ENCODE results near the gene ANKZF1. TPM values are rescaled to one million over a fixed set of nuclear protein-coding genes. Genes with fewer than 3 reads are reported as not detected.

Gene ANKZF1
- total and polyA plus RNA-seq, 8 donors, result 27.8 to 263 (median 49.7) TPM

DNA sequence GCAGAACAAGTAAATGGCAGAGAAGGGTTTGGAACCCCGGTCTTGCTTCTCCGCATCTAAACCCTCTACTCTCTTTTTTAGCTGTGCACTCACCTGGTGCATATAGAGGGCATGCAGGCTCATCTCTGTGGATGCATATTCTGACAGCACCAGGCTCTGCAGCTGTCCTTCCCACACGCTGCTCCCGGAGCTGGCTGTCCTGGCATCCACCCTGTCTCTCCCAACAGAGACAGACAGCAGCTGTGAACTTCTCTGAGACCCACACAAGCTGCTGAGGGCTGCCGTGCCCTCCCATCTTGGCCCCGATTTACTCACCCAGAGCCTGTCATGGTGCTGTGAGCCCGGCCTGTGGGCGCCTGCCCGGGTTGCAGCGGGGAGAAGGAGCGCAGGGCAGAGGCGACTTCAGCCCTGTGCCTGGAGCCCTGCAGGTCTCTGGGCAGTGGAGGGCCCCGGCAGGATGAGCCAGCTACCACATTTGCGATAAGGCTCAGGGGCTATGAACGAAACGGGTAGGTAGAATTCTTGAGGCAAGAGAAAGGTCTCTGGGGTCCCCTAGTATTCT, 7.6 kb upstream of the ANKZF1 start:
- Histone ChIP-seq H3K9me3 (no peaks in the 10 kb centered on the region), H3K4me1 (peaks cover 20 to 53% (median 30%) of the 10 kb centered on the region in 4 donors), H3K4me3 (no peak overlapping the region), H3K36me3 (peaks cover 59 to 76% (median 74%) of the 10 kb centered on the region in 4 donors), H3K27ac (no peak overlapping the region), H3K27me3 (no peaks in the 10 kb centered on the region)
- WGBS, 5 donors, result 89 to 97% (median 93%) methylated on average over 12 to 16 of the region's 16 CpGs
- no peak for DNase-seq
- intact Hi-C loops (cut with DNase I; ENCODE audit: low total_unique reads), result loop anchor here (10.0 kb wide), 1 partner anchor 63 kb away; no protein-coding TSS in a partner anchor
- TF ChIP-seq, protein P1, sequence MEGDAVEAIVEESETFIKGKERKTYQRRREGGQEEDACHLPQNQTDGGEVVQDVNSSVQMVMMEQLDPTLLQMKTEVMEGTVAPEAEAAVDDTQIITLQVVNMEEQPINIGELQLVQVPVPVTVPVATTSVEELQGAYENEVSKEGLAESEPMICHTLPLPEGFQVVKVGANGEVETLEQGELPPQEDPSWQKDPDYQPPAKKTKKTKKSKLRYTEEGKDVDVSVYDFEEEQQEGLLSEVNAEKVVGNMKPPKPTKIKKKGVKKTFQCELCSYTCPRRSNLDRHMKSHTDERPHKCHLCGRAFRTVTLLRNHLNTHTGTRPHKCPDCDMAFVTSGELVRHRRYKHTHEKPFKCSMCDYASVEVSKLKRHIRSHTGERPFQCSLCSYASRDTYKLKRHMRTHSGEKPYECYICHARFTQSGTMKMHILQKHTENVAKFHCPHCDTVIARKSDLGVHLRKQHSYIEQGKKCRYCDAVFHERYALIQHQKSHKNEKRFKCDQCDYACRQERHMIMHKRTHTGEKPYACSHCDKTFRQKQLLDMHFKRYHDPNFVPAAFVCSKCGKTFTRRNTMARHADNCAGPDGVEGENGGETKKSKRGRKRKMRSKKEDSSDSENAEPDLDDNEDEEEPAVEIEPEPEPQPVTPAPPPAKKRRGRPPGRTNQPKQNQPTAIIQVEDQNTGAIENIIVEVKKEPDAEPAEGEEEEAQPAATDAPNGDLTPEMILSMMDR (IDR thresholded peaks at IDR 0.05), result no peak
- TF ChIP-seq EP300 (IDR thresholded peaks at IDR 0.05) (no peak), POLR2A (IDR thresholded peaks at IDR 0.05) (no peak), POLR2AphosphoS5 (IDR thresholded peaks at IDR 0.05) (no peak)

DNA sequence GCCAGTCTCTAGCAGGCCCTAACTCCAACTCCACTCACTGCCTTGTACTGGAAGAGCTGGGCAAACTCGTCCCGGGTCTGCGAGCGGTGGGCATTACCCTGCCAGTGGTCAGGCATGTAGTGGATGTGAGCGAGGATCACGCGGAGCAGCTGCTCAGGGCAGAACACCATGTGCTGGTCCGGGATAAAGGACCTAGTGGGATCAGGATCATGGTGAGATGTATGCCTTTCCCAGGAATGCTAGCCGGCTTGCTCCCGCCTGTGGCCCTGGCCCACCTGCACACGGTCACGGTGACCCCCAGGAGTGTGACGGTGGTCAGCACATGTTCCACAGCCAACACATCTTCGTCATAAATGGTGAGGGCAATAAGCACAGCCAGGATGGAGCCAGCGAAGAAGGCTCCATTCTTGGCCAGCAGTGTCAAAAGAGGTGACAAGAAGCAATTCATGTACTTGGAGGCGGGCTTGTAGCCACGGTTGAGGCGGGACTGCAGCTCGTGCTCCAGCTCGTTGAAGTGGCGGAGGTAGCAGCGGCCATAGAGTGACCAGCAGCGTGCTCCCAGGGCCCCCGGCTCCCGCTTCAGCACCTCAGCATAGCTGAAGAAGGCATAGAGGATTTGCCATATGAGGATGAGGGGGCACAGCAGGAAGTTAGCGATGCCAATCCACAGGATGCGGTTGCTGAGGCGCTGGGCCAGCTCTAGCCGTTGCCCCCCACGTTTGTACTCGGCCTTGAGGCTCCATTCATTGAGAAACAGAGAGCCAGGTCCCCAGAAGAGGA, 5.6 kb upstream of the ANKZF1 start:
- no peak for DNase-seq
- TF ChIP-seq EP300 (IDR thresholded peaks at IDR 0.05) (no peak), POLR2AphosphoS5 (IDR thresholded peaks at IDR 0.05) (no peak), POLR2A (IDR thresholded peaks at IDR 0.05) (no peak)
- TF ChIP-seq, protein P1 (IDR thresholded peaks at IDR 0.05), result no peak
- Histone ChIP-seq H3K4me3 (no peak overlapping the region), H3K4me1 (peaks cover 20 to 54% (median 28%) of the 10 kb centered on the region in 4 donors), H3K9me3 (no peaks in the 10 kb centered on the region), H3K27me3 (no peaks in the 10 kb centered on the region), H3K27ac (no peak overlapping the region), H3K36me3 (peaks cover 59 to 78% (median 75%) of the 10 kb centered on the region in 4 donors)
- WGBS, 5 donors, result 87 to 96% (median 93%) methylated on average over 29 to 31 of the region's 31 CpGs
- intact Hi-C loops (cut with DNase I; ENCODE audit: low total_unique reads), result loop anchor here (10.0 kb wide), 1 partner anchor 61 kb away; no protein-coding TSS in a partner anchor

DNA sequence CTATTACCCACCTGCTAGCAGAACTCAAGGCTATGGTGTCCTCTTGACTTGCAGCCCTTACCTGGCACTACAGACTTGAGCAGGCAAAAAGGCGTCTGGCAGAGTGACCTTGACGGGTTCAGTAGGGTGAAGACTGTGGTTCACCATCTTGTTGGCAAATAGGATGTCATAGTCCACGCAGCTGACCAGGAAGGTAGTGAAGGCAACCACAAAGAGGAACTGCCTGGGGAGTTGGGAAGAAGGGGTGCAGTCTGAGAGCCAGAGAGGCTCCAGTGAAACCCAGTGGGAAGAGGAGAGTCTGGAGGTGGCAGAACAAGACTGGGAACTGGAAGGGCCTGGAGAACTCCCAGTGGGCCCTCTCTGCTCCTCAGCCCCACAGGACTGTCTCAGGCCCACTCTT, 4.3 kb upstream of the ANKZF1 start:
- 80 to 94% (median 90%) methylated on average over 3 of the region's 3 CpGs for WGBS, 5 donors
- H3K4me3 ChIP-seq, result no peak overlapping the region
- peaks cover 13 to 44% (median 23%) of the 10 kb centered on the region in 4 donors for H3K4me1 ChIP-seq
- DNase-seq, result no peak
- H3K36me3 ChIP-seq, result peaks cover 55 to 69% (median 67%) of the 10 kb centered on the region in 4 donors
- intact Hi-C loops (cut with DNase I; ENCODE audit: low total_unique reads), result loop anchor here (10.0 kb wide), 1 partner anchor 59 kb away; no protein-coding TSS in a partner anchor
- H3K27ac ChIP-seq, result no peak overlapping the region
- H3K27me3 ChIP-seq, result no peaks in the 10 kb centered on the region
- TF ChIP-seq EP300 (IDR thresholded peaks at IDR 0.05) (no peak), POLR2A (IDR thresholded peaks at IDR 0.05) (no peak), POLR2AphosphoS5 (IDR thresholded peaks at IDR 0.05) (no peak)
- TF ChIP-seq, protein P1 (IDR thresholded peaks at IDR 0.05), result no peak
- no peaks in the 10 kb centered on the region for H3K9me3 ChIP-seq

DNA sequence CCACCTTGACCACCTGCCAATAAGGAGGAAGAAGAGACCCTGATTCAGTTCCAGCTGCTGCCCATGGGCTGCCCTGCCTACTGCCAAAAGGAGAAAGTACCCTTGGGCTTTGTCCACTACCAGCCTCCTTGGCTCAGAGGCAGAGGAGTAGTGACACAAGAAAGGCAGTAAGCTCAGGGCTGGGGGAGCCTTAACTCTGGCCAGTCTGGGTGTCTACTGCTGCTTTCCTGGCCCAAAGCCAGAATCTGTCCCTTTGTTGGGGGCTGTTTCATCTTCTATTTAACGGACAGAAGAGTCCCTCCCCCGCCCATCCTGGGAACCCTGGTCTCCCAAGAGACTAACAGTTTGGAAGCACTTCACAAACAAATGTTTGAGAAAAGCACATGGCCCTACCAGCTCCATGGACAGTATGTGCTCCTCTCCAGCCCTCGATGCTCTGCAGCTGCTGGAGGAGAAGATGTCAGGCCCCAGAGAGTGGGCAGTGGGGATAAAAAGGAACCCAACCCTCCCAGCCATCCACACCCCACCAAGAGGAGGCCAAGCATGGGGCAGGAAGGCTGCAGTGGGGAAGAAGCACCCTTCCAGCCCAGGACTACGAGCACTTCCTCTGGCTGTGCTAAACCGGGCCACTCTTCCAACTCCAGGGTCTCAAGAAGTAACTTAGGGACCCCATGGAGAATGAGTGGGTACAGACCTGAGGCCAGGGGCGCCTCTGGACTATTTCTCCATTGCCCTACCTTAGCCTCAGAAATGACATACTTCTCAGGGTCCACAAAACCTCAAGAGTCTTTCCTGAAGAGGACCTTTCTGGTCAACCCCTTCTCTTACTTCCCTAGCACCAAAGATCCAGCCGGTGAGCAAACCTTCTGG, 1.3 kb upstream of the ANKZF1 start:
- H3K27ac ChIP-seq, result peak overlapping the region in 4 of 5 donors; percentile 95 to 98 (median 96)
- intact Hi-C loops (cut with DNase I; ENCODE audit: low total_unique reads), result loop anchor here (10.0 kb wide), 1 partner anchor 57 kb away; no protein-coding TSS in a partner anchor
- 33 to 46% (median 41%) methylated on average over 4 to 7 of the region's 7 CpGs for WGBS, 5 donors
- no peaks in the 10 kb centered on the region for H3K9me3 ChIP-seq
- peaks cover 19 to 57% (median 38%) of the 10 kb centered on the region in 4 donors for H3K4me1 ChIP-seq
- no peaks in the 10 kb centered on the region for H3K27me3 ChIP-seq
- TF ChIP-seq, protein P1 (IDR thresholded peaks at IDR 0.05), result no peak
- TF ChIP-seq POLR2A (IDR thresholded peaks at IDR 0.05), result no peak
- TF ChIP-seq POLR2AphosphoS5 (IDR thresholded peaks at IDR 0.05), result no peak
- no peak for TF ChIP-seq EP300 (IDR thresholded peaks at IDR 0.05)
- DNase-seq, result peak in 1 of 2 donors; percentile 32
- peak overlapping the region; percentile 64 to 82 (median 78) for H3K4me3 ChIP-seq
- peaks cover 38 to 59% (median 53%) of the 10 kb centered on the region in 4 donors for H3K36me3 ChIP-seq
